Measurements from ENCODE around the gene DDX54.
"Not testable (repeated sequence)": the region's sequence is repeated elsewhere in the genome, so short reads cannot be mapped to it uniquely, and the experiment has no call there.

DDX54 gene

GRCh38 chr12:113216027-113216426 lies 30.7 kb upstream of the DDX54 start:
- DNase-seq (ENCODE audit: low spot score), result no peak

DNA sequence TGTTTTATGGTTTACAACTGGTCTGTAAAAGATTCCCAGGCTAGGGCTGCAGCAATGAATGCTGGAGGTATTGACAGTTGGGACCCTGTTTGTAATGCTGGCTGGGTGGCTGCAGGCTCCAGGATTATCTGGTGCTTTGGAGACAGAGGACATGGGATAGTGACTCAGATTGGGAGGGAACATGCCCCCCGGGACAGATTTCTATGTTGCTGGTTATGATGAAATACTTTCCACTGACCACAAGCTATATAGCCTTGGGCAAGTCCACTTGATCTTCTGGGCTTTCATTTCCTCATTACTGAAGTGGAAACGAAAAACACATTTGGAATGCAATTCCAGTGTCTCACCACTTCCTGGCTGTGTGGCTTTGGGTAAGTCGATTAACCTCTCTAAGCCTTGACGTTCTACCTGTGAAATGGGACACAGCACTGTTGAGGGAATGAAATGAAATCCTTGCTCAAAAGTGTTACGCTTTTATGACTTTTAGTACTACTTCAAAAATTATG lies 29.7 kb upstream of the DDX54 start:
- DNase-seq (ENCODE audit: low spot score), result peak; percentile 38

- no peak for DNase-seq (ENCODE audit: low spot score)
Measured at GRCh38 chr12:113211160-113211559, 25.9 kb upstream of the DDX54 start.

DNA sequence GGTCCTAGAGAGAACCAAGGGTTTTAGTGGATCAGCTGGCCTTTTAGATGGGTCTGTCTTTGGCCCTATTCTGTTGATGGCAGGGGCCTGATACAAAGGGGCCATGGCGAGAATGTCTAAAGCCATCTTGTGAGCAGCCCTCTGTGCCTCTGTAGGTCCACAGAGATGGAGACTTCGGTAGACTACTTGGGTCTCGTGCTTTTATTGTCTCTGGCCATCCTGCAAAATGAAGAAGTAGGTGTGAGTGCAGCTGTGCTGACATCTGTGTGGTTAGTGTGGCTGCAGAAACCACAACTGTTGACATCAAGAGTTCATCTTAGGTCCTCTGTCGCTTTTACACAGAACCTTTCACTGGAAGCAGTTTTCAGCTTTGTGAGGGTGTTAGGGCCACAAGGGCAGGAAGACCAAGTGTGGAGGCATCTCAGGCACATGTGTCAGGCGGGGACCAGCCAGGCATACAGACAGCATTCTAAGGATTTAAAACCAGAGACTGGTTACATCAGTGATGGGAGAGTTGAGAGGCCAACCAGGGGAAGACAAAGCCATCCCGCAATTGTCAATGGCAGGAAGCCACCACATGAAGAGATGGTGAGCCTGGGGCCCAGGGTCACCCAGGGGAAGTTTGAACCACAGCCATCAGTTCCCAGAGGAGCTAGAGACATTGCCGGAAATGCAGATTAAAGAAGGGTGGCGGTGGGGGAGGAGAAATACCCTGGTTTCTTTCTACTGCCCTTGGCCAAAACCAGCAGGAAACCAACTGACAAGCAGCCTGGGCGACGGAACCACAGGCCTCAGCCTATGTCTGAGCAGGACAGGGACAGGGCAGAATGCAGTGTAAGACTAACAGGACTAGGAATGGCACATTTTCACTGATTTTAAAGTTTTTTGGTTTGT lies 23.0 kb upstream of the DDX54 start:
- peak; percentile 85 for DNase-seq (ENCODE audit: low spot score)

- no peak for DNase-seq (ENCODE audit: low spot score)
Measured at GRCh38 chr12:113207613-113208040, 22.3 kb upstream of the DDX54 start.

GRCh38 chr12:113206802-113207201 lies 21.5 kb upstream of the DDX54 start:
- DNase-seq (ENCODE audit: low spot score), result not testable (repeated sequence)

GRCh38 chr12:113204804-113205203 lies 19.5 kb upstream of the DDX54 start:
- DNase-seq (ENCODE audit: low spot score), result no peak

DNA sequence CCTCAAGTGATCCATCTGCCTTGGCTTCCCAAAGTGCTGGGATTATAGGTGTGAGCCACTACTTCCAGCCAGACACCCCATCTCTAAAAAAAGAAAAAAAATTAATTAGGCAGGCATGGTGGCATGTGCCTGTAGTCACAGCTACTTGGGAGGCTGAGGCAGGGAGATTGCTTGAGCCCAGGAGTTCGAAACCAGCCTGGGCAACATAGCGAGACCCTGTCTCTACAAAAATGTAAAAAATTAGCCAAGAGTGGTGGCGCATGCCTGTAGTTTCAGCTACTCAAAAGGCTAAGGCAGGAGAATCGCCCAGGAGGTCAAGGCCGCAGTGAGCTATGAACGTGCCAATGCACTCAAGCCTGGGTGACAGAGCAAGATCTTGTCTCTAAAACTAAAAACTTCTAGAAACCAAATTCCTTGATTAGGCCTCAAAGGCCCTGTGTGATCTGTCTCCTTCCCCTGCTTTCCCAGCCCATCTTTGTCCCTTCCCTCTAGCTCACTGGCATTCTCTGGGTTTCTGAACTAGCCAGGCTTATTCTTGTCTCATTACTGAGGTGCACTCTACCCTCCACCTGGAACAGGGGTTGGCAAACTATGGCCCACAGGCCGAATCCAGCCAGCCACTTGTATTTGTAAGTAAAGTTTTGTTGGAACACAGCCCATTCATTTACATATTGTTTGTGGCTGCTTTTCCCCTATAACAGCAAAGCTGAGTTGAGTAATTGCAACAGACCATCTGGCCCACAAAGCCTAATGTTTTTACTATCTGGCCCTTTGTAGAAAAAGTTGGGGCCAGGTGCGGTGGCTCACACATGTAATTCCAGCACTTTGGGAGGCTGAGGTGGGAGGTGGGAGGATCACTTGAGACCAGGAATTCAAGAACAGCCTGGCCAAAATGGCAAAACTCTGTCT lies 18.8 kb upstream of the DDX54 start:
- DNase-seq (ENCODE audit: low spot score), result no peak

- no peak for DNase-seq (ENCODE audit: low spot score)
Measured at GRCh38 chr12:113202300-113203075, 17.2 kb upstream of the DDX54 start.

DNA sequence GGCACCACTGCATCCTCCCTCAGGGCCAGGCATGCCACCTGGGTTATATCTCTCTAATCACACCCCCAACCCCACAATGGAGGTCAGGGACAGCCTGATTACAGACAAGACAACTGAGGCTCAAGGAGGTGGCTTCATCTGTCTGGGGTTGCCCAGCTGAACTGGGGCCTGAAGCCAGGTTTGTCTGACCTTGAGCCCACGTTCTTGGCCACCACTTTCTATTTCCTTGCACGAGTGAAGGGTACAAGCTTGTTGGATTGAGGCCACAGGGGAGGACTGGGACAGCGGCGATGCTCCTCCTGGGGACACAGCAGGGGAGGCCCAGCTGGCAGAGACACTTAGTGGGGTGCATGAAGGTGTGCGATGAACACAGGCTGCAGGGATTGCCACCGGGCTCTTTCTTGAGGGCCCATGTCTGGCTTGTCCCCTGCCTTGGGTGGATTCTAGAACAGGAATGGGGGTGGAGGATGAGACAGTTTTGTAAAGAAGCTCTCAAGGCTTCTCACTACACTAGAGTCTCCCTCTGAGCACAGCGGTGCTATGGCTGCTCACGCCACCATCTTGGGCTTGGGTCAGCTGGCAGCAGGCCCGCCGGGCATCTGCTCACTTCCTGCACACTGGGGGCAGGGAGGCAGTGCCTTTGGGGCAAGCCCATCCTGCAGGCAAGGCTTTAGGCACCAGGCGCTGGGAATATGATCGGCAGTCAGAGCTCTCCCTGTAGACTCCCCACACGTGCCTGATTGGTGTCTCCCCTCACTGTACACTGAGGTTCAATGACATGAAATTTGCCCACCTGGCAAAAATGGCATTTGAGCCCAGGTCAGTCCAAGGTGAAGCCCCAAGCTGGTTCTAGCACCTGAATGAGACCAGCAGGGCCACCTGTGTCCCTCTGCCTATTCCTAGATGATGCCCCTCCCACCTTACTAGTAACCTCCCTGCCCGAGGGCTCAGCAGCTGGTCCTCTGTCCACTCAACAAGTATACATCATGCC lies 16.2 kb upstream of the DDX54 start:
- no peak for DNase-seq (ENCODE audit: low spot score)

- DNase-seq (ENCODE audit: low spot score), result no peak
Measured at GRCh38 chr12:113200021-113200797, 14.9 kb upstream of the DDX54 start.

- DNase-seq (ENCODE audit: low spot score), result no peak
Measured at GRCh38 chr12:113198296-113198695, 13.0 kb upstream of the DDX54 start.

DNA sequence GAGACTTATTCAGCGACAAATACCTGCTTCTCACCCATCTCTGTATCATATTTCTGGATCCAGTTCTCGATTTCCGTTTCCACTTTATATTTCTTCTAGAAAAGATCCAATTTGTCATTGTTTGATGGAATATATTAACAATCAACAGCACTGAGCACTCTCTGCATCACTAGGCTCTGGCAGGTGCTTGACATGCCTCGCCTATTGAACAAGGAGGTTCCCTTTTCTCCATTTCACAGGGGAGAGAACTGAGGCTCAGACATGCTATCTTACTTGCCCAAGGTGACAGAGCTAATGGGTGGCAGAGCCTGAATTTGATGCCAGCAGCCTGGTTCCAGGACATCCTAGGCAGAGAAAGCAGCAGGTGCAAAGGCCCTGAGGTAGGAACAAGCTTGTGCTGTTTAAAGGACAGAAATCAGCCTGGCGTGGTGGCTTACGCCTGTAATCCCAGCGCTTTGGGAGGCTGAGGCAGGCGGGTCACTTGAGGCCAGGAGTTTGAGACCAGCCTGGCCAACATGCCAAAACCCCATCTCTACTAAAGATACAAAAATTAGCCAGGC lies 12.3 kb upstream of the DDX54 start:
- DNase-seq (ENCODE audit: low spot score), result no peak

DNA sequence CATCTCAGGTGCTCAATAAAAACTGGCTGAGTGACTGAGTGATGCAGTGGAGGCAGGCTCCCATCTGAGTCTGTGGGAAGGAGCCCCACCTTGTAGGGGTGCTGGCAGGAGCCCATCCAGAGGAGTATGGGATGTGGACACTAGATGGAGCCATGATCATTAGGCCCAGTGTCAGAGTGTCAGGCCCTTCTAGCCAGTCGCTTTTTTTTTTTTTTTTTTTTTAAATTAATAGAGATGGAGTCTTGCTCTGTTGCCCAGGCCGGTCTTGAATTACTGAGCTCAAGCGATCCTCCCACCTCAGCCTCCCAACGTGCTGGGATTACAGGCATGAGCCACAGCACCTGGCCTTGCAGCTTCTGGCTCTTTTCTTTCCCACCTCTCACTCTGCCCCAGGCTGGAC lies 11.7 kb upstream of the DDX54 start:
- DNase-seq (ENCODE audit: low spot score), result peak; percentile 67

DNA sequence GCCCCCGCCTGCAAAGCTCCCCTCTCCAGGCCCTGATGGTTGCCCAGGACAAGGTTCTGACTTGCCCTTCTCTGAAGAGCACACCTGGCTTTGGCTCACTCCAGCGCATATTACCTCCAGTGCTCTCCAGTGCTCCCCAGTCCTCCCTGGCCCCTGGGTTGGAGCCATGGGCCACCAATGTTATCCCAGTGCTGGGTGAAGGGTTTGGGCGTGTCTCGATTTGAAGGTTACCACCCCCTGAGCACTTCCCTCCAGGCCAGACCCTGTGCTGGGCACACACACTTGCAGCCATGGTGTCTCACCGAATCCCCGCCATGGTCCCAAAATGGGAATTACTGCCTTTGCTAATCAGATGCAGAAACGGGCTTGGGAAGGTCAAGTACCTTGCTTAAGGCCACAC lies 11.3 kb upstream of the DDX54 start:
- DNase-seq (ENCODE audit: low spot score), result no peak

DNA sequence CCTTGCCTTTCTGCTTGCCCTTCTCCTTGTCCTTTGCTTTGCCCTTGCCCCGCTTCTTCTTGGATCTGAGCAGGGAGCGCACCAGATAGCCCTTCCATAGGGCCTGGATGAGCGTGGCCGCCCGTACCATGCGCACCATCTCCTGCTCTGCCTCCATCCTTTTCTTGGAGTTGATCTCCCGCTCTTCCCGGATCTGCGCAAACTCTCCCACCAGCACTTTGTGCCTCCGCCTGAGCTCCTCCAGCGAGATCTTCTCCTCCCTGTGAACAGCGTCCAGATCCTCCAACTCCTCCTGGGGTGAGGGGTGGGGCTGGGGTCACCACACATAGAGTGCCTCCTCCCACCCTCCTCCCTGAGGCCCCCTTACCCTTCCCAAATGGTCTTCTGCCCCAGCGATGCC lies 10.3 kb upstream of the DDX54 start:
- DNase-seq (ENCODE audit: low spot score), result no peak

DNA sequence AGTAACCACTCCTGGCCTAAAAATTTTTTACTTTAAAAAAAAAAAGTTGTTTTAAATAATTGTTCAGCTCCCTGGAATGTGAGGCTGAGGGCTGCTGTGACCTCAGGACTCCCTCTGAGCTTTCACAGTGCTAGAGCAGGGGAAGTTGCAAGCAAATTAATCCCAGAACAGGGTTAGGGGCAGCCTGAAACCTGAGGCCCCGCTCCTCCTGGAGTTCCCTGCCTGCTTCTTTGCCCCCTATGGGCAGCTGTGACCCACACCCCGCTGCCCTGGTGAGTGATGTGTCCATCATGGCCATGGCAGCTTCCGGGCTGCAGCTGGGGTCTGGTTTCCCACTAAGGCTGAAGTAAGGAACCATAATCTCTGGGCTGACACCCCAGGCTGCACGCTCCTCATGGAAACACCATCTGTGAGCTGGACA lies 9.7 kb upstream of the DDX54 start:
- DNase-seq (ENCODE audit: low spot score), result no peak

DNA sequence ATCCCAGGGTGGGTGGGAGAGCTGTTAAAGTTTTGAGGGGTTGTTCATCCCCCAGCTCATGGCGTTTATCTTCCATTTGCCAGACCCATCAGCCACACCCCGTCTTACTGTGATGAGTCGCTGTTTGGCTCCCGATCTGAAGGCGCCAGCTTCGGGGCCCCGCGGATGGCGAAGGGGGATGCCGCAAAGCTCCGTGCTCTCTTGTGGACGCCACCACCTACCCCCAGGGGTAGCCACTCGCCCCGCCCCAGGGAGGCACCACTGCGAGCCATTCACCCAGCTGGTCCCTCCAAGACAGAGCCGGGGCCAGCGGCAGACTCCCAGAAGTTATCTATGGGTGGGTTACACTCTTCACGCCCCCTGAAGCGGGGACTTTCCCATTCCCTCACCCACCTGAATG lies 5.9 kb upstream of the DDX54 start:
- DNase-seq (ENCODE audit: low spot score), result no peak

GRCh38 chr12:113190761-113191160 lies 5.5 kb upstream of the DDX54 start:
- DNase-seq (ENCODE audit: low spot score), result no peak

DNA sequence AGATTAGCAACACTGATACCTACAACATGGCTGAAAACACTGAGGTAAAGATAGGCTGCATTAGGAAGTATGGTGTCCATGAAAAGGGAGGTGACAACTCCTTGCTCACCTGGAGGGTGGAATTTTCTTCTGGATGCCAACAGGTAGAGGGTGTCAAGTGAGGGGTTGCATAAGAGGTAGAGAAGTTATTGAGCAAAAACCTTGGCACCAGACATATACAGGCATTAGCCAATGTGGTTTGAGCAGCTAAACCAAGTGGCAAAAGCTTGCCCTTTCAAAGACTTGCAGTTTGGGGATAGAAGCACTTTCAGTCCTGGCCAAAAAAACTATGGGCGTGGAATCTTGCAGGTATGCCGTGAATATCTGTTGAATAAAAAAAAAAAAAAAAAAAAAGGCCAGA lies 4.1 kb upstream of the DDX54 start:
- no peak for DNase-seq (ENCODE audit: low spot score)

Measured in activated CD4-positive, alpha-beta T cell treated with anti-CD3 and anti-CD28 coated beads, Interleukin-2, Interleukin-4, amounts not matched to agents 100 ng/mL and 50 ng/mL, durations not matched to agents 16 hours and 8 hours (primary cell).